GM23248 (cell line): Measurements from ENCODE around the gene SEC23B. TPM values are rescaled to one million over a fixed set of nuclear protein-coding genes. Genes with fewer than 3 reads are reported as not detected.

Experiments
- DNase-seq: peaks from one replicate; pipeline ENCODE4 v3.0.0-alpha.2; 2015
- H2AFZ ChIP-seq: fragments of 200-600 bp; sonication (generic); 2 replicates; pipeline ENCODE4 v1.6.1; 2016; ENCODE audit warnings: antibody characterized with exemption
- H3F3A ChIP-seq: fragments of 200-600 bp; sonication (generic); 2 replicates; pipeline ENCODE4 v1.6.1; 2016; ENCODE audit warnings: mild to moderate bottlenecking, antibody characterized with exemption, mixed run types; ENCODE audit not compliant: insufficient read depth
- H3K27ac ChIP-seq: fragments of 200-600 bp; sonication (generic); 2 replicates; pipeline ENCODE4 v1.5.1; 2016; ENCODE audit warnings: mild to moderate bottlenecking
- H3K27me3 ChIP-seq: fragments of 200-600 bp; sonication (generic); replicated peaks from 2 replicates; pipeline ENCODE4 v1.6.1; 2016; ENCODE audit warnings: mild to moderate bottlenecking; ENCODE audit not compliant: insufficient read depth
- H3K36me3 ChIP-seq: fragments of 200-600 bp; sonication (generic); 2 replicates; pipeline ENCODE4 v1.6.1; 2016; ENCODE audit warnings: low read depth, mild to moderate bottlenecking
- H3K4me1 ChIP-seq: fragments of 200-600 bp; sonication (generic); 2 replicates; pipeline ENCODE4 v1.6.1; 2016; ENCODE audit warnings: mild to moderate bottlenecking; ENCODE audit not compliant: insufficient read depth
- H3K4me2 ChIP-seq: fragments of 200-600 bp; sonication (generic); one replicate; pipeline ENCODE4 v1.6.1; 2016; ENCODE audit warnings: mild to moderate bottlenecking; ENCODE audit not compliant: unreplicated experiment
- H3K4me3 ChIP-seq: fragments of 200-600 bp; sonication (generic); 2 replicates; pipeline ENCODE4 v1.5.1; 2016; ENCODE audit warnings: mild to moderate bottlenecking
- H3K79me2 ChIP-seq: fragments of 200-600 bp; sonication (generic); 2 replicates; pipeline ENCODE4 v1.6.1; 2016; ENCODE audit warnings: mild to moderate bottlenecking; ENCODE audit not compliant: insufficient read depth
- H3K9ac ChIP-seq: fragments of 200-600 bp; sonication (generic); 2 replicates; pipeline ENCODE4 v1.6.1; 2016; ENCODE audit warnings: mild to moderate bottlenecking
- H3K9me2 ChIP-seq: fragments of 200-600 bp; sonication (generic); 2 replicates; pipeline ENCODE4 v1.6.1; 2016; ENCODE audit warnings: mixed run types, mild to moderate bottlenecking, moderate library complexity; ENCODE audit not compliant: insufficient read depth
- H3K9me3 ChIP-seq: fragments of 200-600 bp; sonication (generic); one replicate; pipeline ENCODE4 v1.6.1; 2017; ENCODE audit warnings: low read depth
- H4K20me1 ChIP-seq: fragments of 200-600 bp; sonication (generic); 2 replicates; pipeline ENCODE4 v1.6.0; 2016; ENCODE audit not compliant: insufficient read depth
- EZH2 ChIP-seq: fragments of 200-600 bp; sonication (generic); IDR thresholded peaks from 2 replicates; pipeline ENCODE4 v1.6.1; 2018; ENCODE audit warnings: antibody characterized with exemption, mild to moderate bottlenecking; ENCODE audit not compliant: insufficient read depth, poor library complexity, severe bottlenecking
- EZH2phosphoT487 ChIP-seq: fragments of 200-600 bp; sonication (generic); IDR thresholded peaks from 2 replicates; pipeline ENCODE4 v1.6.1; 2018; ENCODE audit warnings: antibody characterized with exemption, moderate library complexity, mild to moderate bottlenecking, low read depth; ENCODE audit not compliant: insufficient read depth
- WGBS, 2 experiments: methylation state at CpG; one replicate each; pipeline ENCODE4 v1.1.6; 2015 to 2017; ENCODE audit warnings: low lambda C conversion rate in 2 of 2, low coverage in 1 of 2; ENCODE audit errors: missing lambda C conversion rate in 2 of 2; 5-methylcytosine and 5-hydroxymethylcytosine counted together
- in situ Hi-C: fragments of 300-500 bp; cut with MboI; formaldehyde crosslinking; loops from 2 replicates; pipeline ENCODE4 v1.15.0; 2020
- polyA plus RNA-seq: library from polyadenylated mRNA; unstranded; fragments of >200 nt; fragmentation: Nextera tagmentation; extraction: Ambion mirVana; gene quantifications from 2 replicates; pipeline ENCODE4 v1.2.1, GENCODE V29; 2016
- total RNA-seq: library from RNA; depleted of rRNA; stranded (reverse); fragments of >200 nt; shearing (Covaris generic); gene quantifications from 2 replicates; pipeline ENCODE4 v1.2.3, GENCODE V29; 2014

The SEC23B gene
- total and polyA plus RNA-seq, 2 experiments from 2014 or later: 36.8 to 48.5 TPM

DNA sequence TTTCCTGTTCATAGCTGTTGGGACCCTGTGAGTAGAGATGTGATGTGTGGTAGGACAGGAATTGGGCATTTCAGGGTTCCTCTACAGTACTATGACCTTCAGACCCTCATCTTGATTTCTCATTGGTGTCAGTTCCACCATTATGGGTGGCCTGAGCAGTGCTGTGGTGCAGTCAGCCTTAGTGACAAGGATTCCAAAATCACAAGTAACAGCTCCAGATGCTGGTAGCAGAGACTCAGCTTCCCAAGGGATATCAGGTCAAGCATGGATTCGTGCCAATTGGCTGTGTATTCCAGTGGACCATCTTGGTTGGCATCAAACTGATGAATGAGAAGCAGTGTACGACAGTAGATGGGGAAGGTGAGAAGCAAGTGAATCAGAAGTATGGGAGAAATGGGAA, 63.3 kb downstream of the SEC23B start:
- H3K27ac ChIP-seq: no peak overlapping the region
- no peak for TF ChIP-seq EZH2phosphoT487
- TF ChIP-seq EZH2: no peak
- no peaks in the 10 kb centered on the region for H3K9me2 ChIP-seq
- H3F3A ChIP-seq: peaks cover 14% of the 10 kb centered on the region; the same call in 1 of the 2 replicates
- peaks cover 6% of the 10 kb centered on the region; the same call in 1 of the 2 replicates for H3K4me1 ChIP-seq
- no peak for DNase-seq
- 95 to 96% methylated on average over 2 of the region's 2 CpGs for WGBS, 2 experiments
- no peaks in the 10 kb centered on the region for H4K20me1 ChIP-seq
- no peaks in the 10 kb centered on the region for H3K9me3 ChIP-seq
- peaks cover 13% of the 10 kb centered on the region; the same call in 1 of the 2 replicates for H3K36me3 ChIP-seq
- H3K27me3 ChIP-seq: no peaks in the 10 kb centered on the region
- H3K9ac ChIP-seq: no peak overlapping the region
- no peak overlapping the region for H2AFZ ChIP-seq
- in situ Hi-C loops: no loop called here
- H3K79me2 ChIP-seq: peaks cover 34% of the 10 kb centered on the region
- no peak overlapping the region for H3K4me3 ChIP-seq
- no peak overlapping the region for H3K4me2 ChIP-seq

DNA sequence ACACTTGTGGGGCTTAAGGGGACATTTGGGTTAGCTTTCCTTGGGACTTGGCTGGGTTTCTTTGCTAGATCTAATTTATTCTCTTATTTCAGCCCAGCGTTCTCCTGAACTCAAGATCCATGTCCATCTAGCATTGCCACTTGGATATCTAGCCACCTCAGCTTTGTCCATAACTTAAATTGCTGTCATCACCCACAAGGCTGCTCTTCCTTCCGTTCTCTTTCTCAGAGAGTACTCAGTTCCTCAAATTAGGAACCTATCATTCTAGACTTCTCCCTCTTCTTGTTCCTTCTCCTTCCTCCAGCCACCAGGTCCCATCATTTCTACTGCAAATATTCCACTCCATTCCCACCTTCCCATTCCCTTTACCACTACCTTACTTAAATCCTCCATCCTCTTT, 63.8 kb downstream of the SEC23B start:
- peaks cover 10% of the 10 kb centered on the region; the same call in 1 of the 2 replicates for H3F3A ChIP-seq
- no peaks in the 10 kb centered on the region for H3K9me2 ChIP-seq
- no peak overlapping the region for H3K27ac ChIP-seq
- H3K4me2 ChIP-seq: no peak overlapping the region
- WGBS, 2 experiments: 93 to 97% methylated on average over 2 of the region's 2 CpGs
- in situ Hi-C loops: no loop called here
- H3K4me3 ChIP-seq: no peak overlapping the region
- H3K9ac ChIP-seq: no peak overlapping the region
- DNase-seq: no peak
- no peak overlapping the region for H2AFZ ChIP-seq
- TF ChIP-seq EZH2phosphoT487 (no peak), EZH2 (no peak)
- peaks cover 1% of the 10 kb centered on the region; the same call in 1 of the 2 replicates for H3K4me1 ChIP-seq
- H3K36me3 ChIP-seq: peaks cover 13% of the 10 kb centered on the region; the same call in 1 of the 2 replicates
- no peaks in the 10 kb centered on the region for H4K20me1 ChIP-seq
- peaks cover 34% of the 10 kb centered on the region for H3K79me2 ChIP-seq
- no peaks in the 10 kb centered on the region for H3K9me3 ChIP-seq
- H3K27me3 ChIP-seq: no peaks in the 10 kb centered on the region

- Histone ChIP-seq H3K27me3 (no peaks in the 10 kb centered on the region), H3K4me2 (no peak overlapping the region), H3K36me3 (no peaks in the 10 kb centered on the region), H3K9me2 (no peaks in the 10 kb centered on the region), H3K9me3 (no peaks in the 10 kb centered on the region), H4K20me1 (no peaks in the 10 kb centered on the region), H3K4me1 (no peaks in the 10 kb centered on the region), H3K9ac (no peak overlapping the region), H2AFZ (no peak overlapping the region), H3F3A (no peaks in the 10 kb centered on the region), H3K27ac (no peak overlapping the region), H3K4me3 (no peak overlapping the region), H3K79me2 (no peaks in the 10 kb centered on the region)
- 73 to 77% methylated on average over 6 of the region's 6 CpGs for WGBS, 2 experiments
- in situ Hi-C loops: no loop called here
- DNase-seq: no peak
- no peak for TF ChIP-seq EZH2
- TF ChIP-seq EZH2phosphoT487: no peak
Observed at GRCh38 chr20:18577942-18578341, 70.2 kb downstream of the SEC23B start.

- Histone ChIP-seq H3K9ac (no peak overlapping the region), H3K4me2 (no peak overlapping the region), H3K27ac (no peak overlapping the region), H3K36me3 (no peaks in the 10 kb centered on the region), H3K27me3 (no peaks in the 10 kb centered on the region), H3F3A (no peaks in the 10 kb centered on the region), H3K9me2 (no peaks in the 10 kb centered on the region), H3K9me3 (no peaks in the 10 kb centered on the region), H3K4me3 (no peak overlapping the region), H3K79me2 (no peaks in the 10 kb centered on the region), H3K4me1 (no peaks in the 10 kb centered on the region), H4K20me1 (no peaks in the 10 kb centered on the region), H2AFZ (no peak overlapping the region)
- 73 to 74% methylated on average over 6 of the region's 6 CpGs for WGBS, 2 experiments
- no peak for TF ChIP-seq EZH2phosphoT487
- no peak for TF ChIP-seq EZH2
- DNase-seq: no peak
- in situ Hi-C loops: no loop called here
Observed at GRCh38 chr20:18578581-18578980, 70.8 kb downstream of the SEC23B start.

- Histone ChIP-seq H3K9me2 (no peaks in the 10 kb centered on the region), H3K27ac (no peak overlapping the region), H3K79me2 (no peaks in the 10 kb centered on the region), H3K36me3 (no peaks in the 10 kb centered on the region), H3K4me2 (no peak overlapping the region), H3K27me3 (no peaks in the 10 kb centered on the region), H4K20me1 (no peaks in the 10 kb centered on the region), H2AFZ (no peak overlapping the region), H3K9ac (no peak overlapping the region), H3K9me3 (no peaks in the 10 kb centered on the region), H3K4me3 (no peak overlapping the region), H3F3A (no peaks in the 10 kb centered on the region), H3K4me1 (no peaks in the 10 kb centered on the region)
- TF ChIP-seq EZH2phosphoT487 (no peak), EZH2 (no peak)
- in situ Hi-C loops: no loop called here
- 61 to 68% methylated on average over 4 of the region's 4 CpGs for WGBS, 2 experiments
- no peak for DNase-seq
Observed at GRCh38 chr20:18580012-18580411, 72.3 kb downstream of the SEC23B start.
